Esophagus muscularis mucosa (tissue), 3 donors: ENCODE data around the gene TXNRD2.

Experiments used
- CTCF ChIP-seq, 3 experiments: fragments of 200-600 bp in 2 of 3; fragments of 450-650 bp in 1 of 3; sonication (generic) in 2 of 3; IDR thresholded peaks; one replicate each; pipeline ENCODE4 v1.5.1; 2017 to 2019; ENCODE audit warnings: antibody characterized with exemption in 3 of 3, mild to moderate bottlenecking in 2 of 3, moderate library complexity in 1 of 3
- POLR2A ChIP-seq: fragments of 450-650 bp; IDR thresholded peaks from one replicate; pipeline ENCODE4 v1.6.1; 2017; ENCODE audit warnings: antibody characterized with exemption, moderate library complexity, mild to moderate bottlenecking, low read depth

DNA sequence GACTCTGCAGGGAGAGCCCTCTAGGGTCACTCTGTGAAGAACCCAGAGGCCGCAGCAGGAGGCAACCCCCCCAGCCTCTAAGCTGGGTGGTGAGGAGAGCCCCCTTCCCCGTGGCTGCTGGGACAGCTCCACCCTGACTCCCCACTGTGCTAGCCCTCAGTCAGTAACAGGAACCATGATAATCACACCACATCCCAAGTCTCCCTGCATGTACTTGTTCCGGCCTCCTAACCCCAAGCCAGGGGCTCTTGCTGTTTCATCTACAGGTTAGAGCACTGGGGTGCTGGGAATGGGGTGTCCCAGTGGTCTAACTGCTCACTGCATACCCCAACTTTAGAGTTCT lies 48.1 kb upstream of the TXNRD2 start:
- TF ChIP-seq CTCF (IDR thresholded peaks at IDR 0.05) (no peak), POLR2A (no peak)
